K562 (cell line): ENCODE measurements around the gene SMAD3. TPM values are rescaled to one million over a fixed set of nuclear protein-coding genes. Genes with fewer than 3 reads are reported as not detected.

ENCODE experiments used
- ATAC-seq: fragments of 200-7000 bp; cut with Tn5 transposase; 3 replicates; pipeline ENCODE4 v1.9.1; 2020; ENCODE audit warnings: moderate library complexity
- BruUV-seq: library from RNA; stranded (reverse); fragments of 400-500 nt; replicated peaks from 2 replicates; lab custom pipeline; 2021; lab: Mats Ljungman, UMichigan
- CTCF ChIA-PET: fragments of 300-600 bp; formaldehyde crosslinking; extraction: SDS; loops from one replicate; lab custom pipeline; 2021; ENCODE audit warnings: low intra/inter-chr PET ratio; lab: Yijun Ruan, JAX
- POLR2A ChIA-PET: fragments of 300-600, 350-650 bp; sonication (Branson Sonifier 250); formaldehyde crosslinking; extraction: SDS; loops from one replicate; lab custom pipeline; 2021; ENCODE audit warnings: antibody characterized with exemption, inconsistent platforms; lab: Yijun Ruan, JAX
- DNase-seq, 4 experiments: peaks; one replicate each; pipeline versions ENCODE4 v3.0.0 to v3.0.0-alpha.2; 2011 to 2018; ENCODE audit warnings: low spot score in 3 of 4, mixed read lengths in 3 of 4; ENCODE audit errors: extremely low read depth in 1 of 4
- FAIRE-seq: peaks from 2 replicates; lab custom pipeline; 2011; peaks lifted over from hg19 to GRCh38; lab: Jason Lieb, UNC
- H2AFZ ChIP-seq: 2 replicates; pipeline ENCODE4 v1.6.0; 2011; ENCODE audit warnings: low read depth, low read length, control low read depth, inconsistent platforms
- H3K27ac ChIP-seq: fragments of 200-600 bp; 3 replicates; pipeline ENCODE4 v1.8.0; 2011; ENCODE audit warnings: low read depth, mild to moderate bottlenecking, control low read depth, inconsistent platforms, low read length, moderate library complexity, mixed read lengths; ENCODE audit errors: extremely low read depth
- H3K27me3 ChIP-seq, 2 experiments: fragments of 300-600 bp in 1 of 2; 2 replicates in 1 of 2; 3 replicates in 1 of 2; pipeline versions ENCODE4 v1.6.0 to v1.8.0; 2011; ENCODE audit warnings: inconsistent platforms in 2 of 2, low read length in 2 of 2, mild to moderate bottlenecking in 1 of 2, mixed read lengths in 1 of 2, moderate library complexity in 1 of 2; ENCODE audit not compliant: control insufficient read depth in 2 of 2, insufficient read depth in 2 of 2
- H3K36me3 ChIP-seq: fragments of 300-600 bp; 3 replicates; pipeline ENCODE4 v1.8.0; 2011; ENCODE audit warnings: mild to moderate bottlenecking, low read length, inconsistent platforms; ENCODE audit not compliant: control insufficient read depth, insufficient read depth
- H3K4me1 ChIP-seq, 2 experiments: fragments of 200-600 bp in 1 of 2; replicated peaks in 1 of 2; 2 replicates in 1 of 2; 3 replicates in 1 of 2; pipeline versions ENCODE4 v1.5.1 to v1.8.0; 2011; ENCODE audit warnings: inconsistent platforms in 2 of 2, low read length in 2 of 2, mild to moderate bottlenecking in 1 of 2, mixed read lengths in 1 of 2, moderate library complexity in 1 of 2; ENCODE audit not compliant: control insufficient read depth in 2 of 2, insufficient read depth in 2 of 2
- H3K4me2 ChIP-seq: 2 replicates; pipeline ENCODE4 v1.6.1; 2011; ENCODE audit warnings: low read length, control low read depth, inconsistent platforms, mixed read lengths; ENCODE audit not compliant: insufficient read depth
- H3K4me3 ChIP-seq: fragments of 200-600 bp; sonication (generic), shearing (Covaris generic); 2 replicates; pipeline ENCODE4 v1.5.1; 2016; ENCODE audit warnings: control low read depth, inconsistent platforms
- H3K79me2 ChIP-seq: fragments of 200-600 bp; 3 replicates; pipeline ENCODE4 v1.8.0; 2011; ENCODE audit warnings: low read length, inconsistent platforms; ENCODE audit not compliant: control insufficient read depth, insufficient read depth
- H3K9ac ChIP-seq, 2 experiments: 2 replicates each; pipeline versions ENCODE4 v1.6.0 to v1.6.1; 2011; ENCODE audit warnings: low read depth in 2 of 2, low read length in 2 of 2, control low read depth in 1 of 2, inconsistent platforms in 1 of 2, mild to moderate bottlenecking in 1 of 2, mixed read lengths in 1 of 2; ENCODE audit not compliant: insufficient read depth in 1 of 2
- H3K9me1 ChIP-seq: one replicate; pipeline ENCODE4 v1.6.0; 2011; ENCODE audit warnings: inconsistent platforms, mild to moderate bottlenecking, low read length, moderate library complexity; ENCODE audit not compliant: control insufficient read depth, insufficient read depth
- H3K9me3 ChIP-seq: replicated peaks from 2 replicates; pipeline ENCODE4 v1.5.1; 2011; ENCODE audit warnings: low read depth, low read length, inconsistent platforms; ENCODE audit not compliant: control insufficient read depth, insufficient read depth
- H4K20me1 ChIP-seq: replicated peaks from 2 replicates; pipeline ENCODE4 v1.6.1; 2011; ENCODE audit warnings: low read length, inconsistent platforms, mixed read lengths; ENCODE audit not compliant: control insufficient read depth, insufficient read depth
- ARID2 ChIP-seq: fragments of 450-650 bp; IDR thresholded peaks from 2 replicates; pipeline ENCODE4 v1.6.1; 2017; ENCODE audit warnings: antibody characterized with exemption, mild to moderate bottlenecking
- CREB3L1 ChIP-seq: fragments of 450-650 bp; IDR thresholded peaks from 2 replicates; pipeline ENCODE4 v1.6.1; 2014; ENCODE audit warnings: low read depth, mild to moderate bottlenecking, moderate library complexity, borderline replicate concordance
- DACH1 ChIP-seq: fragments of 450-650 bp; IDR thresholded peaks from 2 replicates; pipeline ENCODE4 v1.6.1; 2018; ENCODE audit not compliant: partially characterized antibody
- EHMT2 ChIP-seq: fragments of 450-650 bp; IDR thresholded peaks from 2 replicates; pipeline ENCODE4 v1.6.1; 2018; ENCODE audit warnings: antibody characterized with exemption
- GMEB1 ChIP-seq: fragments of 250-450 bp; sonication (Bioruptor Pico); IDR thresholded peaks from 2 replicates; pipeline ENCODE4 v1.4.0; 2020; ENCODE audit warnings: mild to moderate bottlenecking
- KDM2B ChIP-seq: fragments of 250-450 bp; sonication (Bioruptor Pico); IDR thresholded peaks from 2 replicates; pipeline ENCODE4 v1.8.0; 2021; ENCODE audit warnings: mild to moderate bottlenecking, moderate library complexity
- MTF1 ChIP-seq: fragments of 250-450 bp; sonication (Bioruptor Pico); IDR thresholded peaks from 2 replicates; pipeline ENCODE4 v1.9.0; 2021; ENCODE audit warnings: moderate library complexity, mild to moderate bottlenecking, inconsistent platforms, borderline replicate concordance
- NUFIP1 ChIP-seq: fragments of 450-650 bp; IDR thresholded peaks from 2 replicates; pipeline ENCODE4 v1.6.1; 2018; ENCODE audit not compliant: partially characterized antibody
- PBX2 ChIP-seq, 2 experiments: IDR thresholded peaks in 1 of 2; conservative IDR thresholded peaks in 1 of 2; 2 replicates each; pipeline ENCODE4 v1.6.1; 2016; ENCODE audit warnings: low read depth in 2 of 2, mild to moderate bottlenecking in 1 of 2, missing compliant biosample characterization in 1 of 2, missing genetic modification characterization in 1 of 2, moderate library complexity in 1 of 2
- SNRNP70 ChIP-seq: fragments of 200-400 bp; formaldehyde crosslinking; optimal IDR thresholded peaks from 2 replicates; pipeline ENCODE3; 2017; ENCODE audit warnings: low read depth, low read length
- TCF3 ChIP-seq: sonication (generic); formaldehyde crosslinking; IDR thresholded peaks from 2 replicates; pipeline ENCODE4 v1.4.0; 2020; ENCODE audit warnings: mild to moderate bottlenecking, missing genetic modification reagents
- TFAP4 ChIP-seq: sonication (generic); formaldehyde crosslinking; IDR thresholded peaks from 2 replicates; pipeline ENCODE4 v1.8.0; 2022; ENCODE audit warnings: missing genetic modification reagents, mild to moderate bottlenecking, moderate library complexity, borderline replicate concordance
- ZKSCAN1 ChIP-seq: fragments of 150-350 bp; IDR thresholded peaks from 2 replicates; pipeline ENCODE4 v1.6.1; 2016; ENCODE audit warnings: low read depth, low read length
- WGBS: fragments of 100-300 bp; shearing (Covaris generic); methylation state at CpG from one replicate; pipeline ENCODE4 v1.1.6; 2016; ENCODE audit warnings: low coverage, mixed read lengths; ENCODE audit not compliant: insufficient coverage; ENCODE audit errors: missing lambda C conversion rate; 5-methylcytosine and 5-hydroxymethylcytosine counted together
- in situ Hi-C: fragments of 300-500 bp; cut with MboI; formaldehyde crosslinking; loops from 4 replicates; pipeline ENCODE4 v1.15.0; 2018; ENCODE audit warnings: inconsistent platforms, mixed read lengths
- intact Hi-C: fragments of 100-400 bp; cut with micrococcal nuclease; formaldehyde crosslinking; loops from 2 replicates; pipeline ENCODE4 v1.14.2; 2022
- polyA plus RNA-seq, 8 experiments: library from polyadenylated mRNA; depleted of rRNA in 4 of 8; stranded (reverse) in 5 of 8; unstranded in 3 of 8; fragments of >200 nt; fragmentation: Nextera tagmentation in 2 of 8; fragmentation: Illumina TruSeq in 1 of 8; extraction: Ambion mirVana in 2 of 8; extraction: Trizol in 1 of 8; gene quantifications; 2 replicates each; pipeline versions ENCODE4 v1.2.1 to v1.2.3, GENCODE V29; 2011 to 2014; ENCODE audit warnings: inconsistent platforms in 1 of 8, missing spikeins in 1 of 8
- total RNA-seq, 7 experiments: library from RNA; depleted of rRNA in 6 of 7; stranded (reverse); fragments of >200 nt in 6 of 7; fragmentation: Illumina TruSeq in 2 of 7; extraction: Trizol in 2 of 7; gene quantifications; 2 replicates each; pipeline versions ENCODE4 v1.2.1 to v1.2.3, GENCODE V29; 2011 to 2021; ENCODE audit warnings: low replicate concordance in 1 of 7

SMAD3 gene
- total and polyA plus RNA-seq, 9 of the 15 experiments (the other 6 are each of a cell fraction or from before 2014, with no cell fraction given): 4.3 to 39.2 (median 11.1) TPM

GRCh38 chr15:67125589-67126502, 60.4 kb downstream of the SMAD3 start:
- in situ Hi-C loops (no loop called here), intact Hi-C loops (no loop called here)
- H3K4me1 ChIP-seq: peaks cover 23 to 49% of the 10 kb centered on the region in 2 experiments
- FAIRE-seq: peak; percentile 84
- peak; percentile 35 to 81 (median 60) for DNase-seq
- 41% methylated on average over 20 of the region's 20 CpGs for WGBS
- peak overlapping the region; percentile 83; the same call in 2 of the 3 replicates for H3K27ac ChIP-seq
- BruUV-seq: no TSS peak
- H3K9ac ChIP-seq: peak overlapping the region; percentile 20 to 53; a peak in 3 of 4 replicates
- H3K4me2 ChIP-seq: peak overlapping the region; percentile 60
- POLR2A ChIA-PET: interaction anchor here (0.5 to 1.5 kb wide), 10 partner anchors 9 to 125 kb away, joined by 3 to 7 read pairs (median 4); no protein-coding TSS in a partner anchor
- peak overlapping the region; percentile 51; the same call in 1 of the 2 replicates for H2AFZ ChIP-seq
- H4K20me1 ChIP-seq: no peaks in the 10 kb centered on the region; the same call in 1 of the 2 replicates
- peaks cover 10% of the 10 kb centered on the region; the same call in 2 of the 3 replicates for H3K36me3 ChIP-seq
- no peak overlapping the region for H3K4me3 ChIP-seq
- CTCF ChIA-PET: no interaction called here
- no peaks in the 10 kb centered on the region for H3K27me3 ChIP-seq
- ATAC-seq: peak; percentile 91
- no peaks in the 10 kb centered on the region for H3K9me1 ChIP-seq
- H3K79me2 ChIP-seq: peaks cover 43% of the 10 kb centered on the region
- H3K9me3 ChIP-seq: no peaks in the 10 kb centered on the region
- TF ChIP-seq GMEB1 (CRISPR knock-in tag) (no peak), SNRNP70 (no peak), MTF1 (no peak), KDM2B (CRISPR knock-in tag) (no peak), CREB3L1 (no peak), ARID2 (no peak), TFAP4 (CRISPR knock-in tag) (peak; percentile 67), PBX2 (CRISPR knock-in tag; IDR thresholded peaks at IDR 0.05; ENCODE audit: low read depth) (no peak), PBX2 (tag; conservative IDR thresholded peaks at IDR 0.05; ENCODE audit: low read depth) (peak; percentile 6), TCF3 (CRISPR knock-in tag) (peak; percentile 24; the same call in 1 of the 2 replicates), ZKSCAN1 (no peak), EHMT2 (no peak), NUFIP1 (no peak), DACH1 (no peak)
